K562 (cell line): ENCODE results near the gene ALDH9A1. TPM values are rescaled to one million over a fixed set of nuclear protein-coding genes. Genes with fewer than 3 reads are reported as not detected.

Experiments used
- BRF1 ChIP-seq: IDR thresholded peaks from 3 replicates; pipeline ENCODE4 v1.6.1; 2011; ENCODE audit warnings: borderline replicate concordance, mild to moderate bottlenecking; ENCODE audit not compliant: insufficient read length; ENCODE audit errors: extremely low read depth
- CREM ChIP-seq: IDR thresholded peaks from 2 replicates; pipeline ENCODE4 v1.6.1; 2014; ENCODE audit warnings: antibody characterized with exemption, low read depth
- ELF4 ChIP-seq: fragments of 450-650 bp; formaldehyde crosslinking; IDR thresholded peaks from 2 replicates; pipeline ENCODE4 v1.4.0; 2022; ENCODE audit warnings: missing genetic modification characterization
- MAFK ChIP-seq: IDR thresholded peaks from 2 replicates; pipeline ENCODE4 v1.6.1; 2011; ENCODE audit warnings: low read length, improper control_type of control experiment
- MCM7 ChIP-seq, 2 experiments: fragments of 450-650 bp; IDR thresholded peaks; 2 replicates each; pipeline ENCODE4 v1.6.1; 2016 to 2018
- MECOM ChIP-seq: fragments of 250-450 bp; sonication (Bioruptor Pico); IDR thresholded peaks from 2 replicates; pipeline ENCODE4 v1.8.0; 2022; ENCODE audit warnings: inconsistent platforms
- MGA ChIP-seq: fragments of 450-650 bp; IDR thresholded peaks from 2 replicates; pipeline ENCODE4 v1.6.1; 2016; ENCODE audit warnings: mild to moderate bottlenecking, moderate library complexity
- POLR2B ChIP-seq: fragments of 450-650 bp; IDR thresholded peaks from 2 replicates; pipeline ENCODE4 v1.6.1; 2018; ENCODE audit warnings: low read depth; ENCODE audit not compliant: partially characterized antibody
- RBBP5 ChIP-seq: fragments of 200-600 bp; sonication (generic); IDR thresholded peaks from 2 replicates; pipeline ENCODE4 v1.6.1; 2012; ENCODE audit warnings: borderline replicate concordance, mild to moderate bottlenecking, low read length, control low read depth, inconsistent platforms; ENCODE audit not compliant: insufficient read depth, poor library complexity, severe bottlenecking
- TAF1 ChIP-seq: IDR thresholded peaks from 2 replicates; pipeline ENCODE4 v1.6.1; 2011; ENCODE audit warnings: mild to moderate bottlenecking, low read length, moderate library complexity; ENCODE audit not compliant: insufficient read depth, control insufficient read depth, severe bottlenecking; ENCODE audit errors: extremely low read depth
- TCF7L2 ChIP-seq: fragments of 150-350 bp; IDR thresholded peaks from 2 replicates; pipeline ENCODE4 v1.6.1; 2016; ENCODE audit warnings: low read depth, mild to moderate bottlenecking, low read length, moderate library complexity
- ZBTB33 ChIP-seq: sonication (generic); formaldehyde crosslinking; IDR thresholded peaks from 2 replicates; pipeline ENCODE4 v1.8.1; 2023; ENCODE audit warnings: mild to moderate bottlenecking, missing genetic modification reagents
- ZNF263 ChIP-seq: sonication (generic); formaldehyde crosslinking; IDR thresholded peaks from 2 replicates; pipeline ENCODE4 v1.8.0; 2022; ENCODE audit warnings: mild to moderate bottlenecking, missing genetic modification reagents, borderline replicate concordance
- polyA plus RNA-seq, 8 experiments: library from polyadenylated mRNA; depleted of rRNA in 4 of 8; stranded (reverse) in 5 of 8; unstranded in 3 of 8; fragments of >200 nt; fragmentation: Nextera tagmentation in 2 of 8; fragmentation: Illumina TruSeq in 1 of 8; extraction: Ambion mirVana in 2 of 8; extraction: Trizol in 1 of 8; gene quantifications; 2 replicates each; pipeline versions ENCODE4 v1.2.1 to v1.2.3, GENCODE V29; 2011 to 2014; ENCODE audit warnings: inconsistent platforms in 1 of 8, missing spikeins in 1 of 8
- total RNA-seq, 7 experiments: library from RNA; depleted of rRNA in 6 of 7; stranded (reverse); fragments of >200 nt in 6 of 7; fragmentation: Illumina TruSeq in 2 of 7; extraction: Trizol in 2 of 7; gene quantifications; 2 replicates each; pipeline versions ENCODE4 v1.2.1 to v1.2.3, GENCODE V29; 2011 to 2021; ENCODE audit warnings: low replicate concordance in 1 of 7

Gene ALDH9A1
- total and polyA plus RNA-seq, 9 of the 15 experiments (the other 6 are each of a cell fraction or from before 2014, with no cell fraction given): 26.5 to 54.3 (median 39.2) TPM

GRCh38 chr1:165697881-165698760 lies at the start of gene ALDH9A1 (continued):
- TF ChIP-seq MGA (peak; percentile 68), ELF4 (CRISPR knock-in tag) (peak; percentile 7; the same call in 1 of the 2 replicates), RBBP5 (peak; percentile 80), MAFK (no peak), ZNF263 (peak; percentile 64; the same call in 1 of the 2 replicates), CREM (0 out of 2 replicates have a peak, but pooled peaks have one; percentile 17), MECOM (0 out of 2 replicates have a peak, but pooled peaks have one; percentile 11), BRF1 (no peak), TCF7L2 (no peak), ZBTB33 (CRISPR knock-in tag) (no peak), POLR2B (peak; percentile 94), MCM7 (IDR thresholded peaks at IDR 0.05) (peak in 1 of 2 experiments; percentile 78; a peak in 1 of 4 replicates), TAF1 (peak; percentile 81)
